HepG2 (cell line): ENCODE data around the gene NUDT2. TPM values are rescaled to one million over a fixed set of nuclear protein-coding genes. Genes with fewer than 3 reads are reported as not detected.
A peak's percentile ranks its signal among the peaks of the same experiment; 100 is the strongest.

ENCODE experiments used
- ATAC-seq: fragments of 200-7000 bp; cut with Tn5 transposase; 3 replicates; pipeline ENCODE4 v1.9.1; 2020; ENCODE audit warnings: mild to moderate bottlenecking, moderate library complexity
- BruUV-seq: library from RNA; stranded (reverse); fragments of 400-500 nt; replicated peaks from 2 replicates; lab custom pipeline; 2021; lab: Mats Ljungman, UMichigan
- CTCF ChIA-PET: fragments of 300-600 bp; formaldehyde crosslinking; extraction: SDS; loops from one replicate; lab custom pipeline; 2021; ENCODE audit warnings: low total read pairs, inconsistent platforms, low intra/inter-chr PET ratio; lab: Yijun Ruan, JAX
- POLR2A ChIA-PET: fragments of 350-600 bp; sonication (Branson Sonifier 250); formaldehyde crosslinking; loops from one replicate; lab custom pipeline; 2020; ENCODE audit warnings: antibody characterized with exemption, inconsistent platforms; lab: Yijun Ruan, JAX
- DNase-seq: peaks from one replicate; pipeline ENCODE4 v3.0.0-alpha.2; 2015; ENCODE audit warnings: low spot score
- FAIRE-seq: peaks from 3 replicates; lab custom pipeline; 2011; peaks lifted over from hg19 to GRCh38; lab: Jason Lieb, UNC
- H2AFZ ChIP-seq: one replicate; pipeline ENCODE4 v1.6.1; 2011; ENCODE audit warnings: low read length, inconsistent platforms
- H3K27ac ChIP-seq: fragments of 300-600 bp; 3 replicates; pipeline ENCODE4 v1.8.0; 2011; ENCODE audit warnings: mixed run types, mild to moderate bottlenecking, mixed read lengths, low read length, inconsistent platforms; ENCODE audit not compliant: insufficient read depth; ENCODE audit errors: extremely low read length
- H3K27me3 ChIP-seq, 2 experiments: fragments of 200-600 bp in 1 of 2; 2 replicates in 1 of 2; 3 replicates in 1 of 2; pipeline versions ENCODE4 v1.6.0 to v1.8.0; 2011; ENCODE audit warnings: low read length in 2 of 2, mild to moderate bottlenecking in 2 of 2, moderate library complexity in 2 of 2, inconsistent platforms in 1 of 2; ENCODE audit not compliant: insufficient read depth in 2 of 2, control insufficient read depth in 1 of 2
- H3K36me3 ChIP-seq, 2 experiments: fragments of 200-600 bp in 1 of 2; replicated peaks in 1 of 2; 2 replicates in 1 of 2; 3 replicates in 1 of 2; pipeline versions ENCODE4 v1.5.1 to v1.8.0; 2011; ENCODE audit warnings: low read length in 2 of 2, inconsistent platforms in 1 of 2; ENCODE audit not compliant: insufficient read depth in 2 of 2, control insufficient read depth in 1 of 2
- H3K4me1 ChIP-seq: 2 replicates; pipeline ENCODE4 v1.5.1; 2012; ENCODE audit warnings: low read length, inconsistent platforms; ENCODE audit not compliant: insufficient read depth
- H3K4me2 ChIP-seq: 2 replicates; pipeline ENCODE4 v1.6.0; 2011; ENCODE audit warnings: low read depth, low read length, inconsistent platforms
- H3K4me3 ChIP-seq, 3 experiments: fragments of 200-600 bp in 1 of 3; sonication (generic), shearing (Covaris generic) in 1 of 3; replicated peaks in 1 of 3; 2 replicates each; pipeline ENCODE4 v1.5.1; 2011 to 2016; ENCODE audit warnings: low read length in 3 of 3, inconsistent platforms in 2 of 3, low read depth in 2 of 3, mild to moderate bottlenecking in 2 of 3, control low read depth in 1 of 3, mixed read lengths in 1 of 3; ENCODE audit not compliant: insufficient read depth in 1 of 3
- H3K79me2 ChIP-seq: one replicate; pipeline ENCODE4 v1.6.1; 2011; ENCODE audit warnings: low read length, inconsistent platforms; ENCODE audit not compliant: insufficient read depth
- H3K9ac ChIP-seq: 2 replicates; pipeline ENCODE4 v1.6.0; 2011; ENCODE audit warnings: mild to moderate bottlenecking, low read depth, low read length, inconsistent platforms; ENCODE audit not compliant: insufficient read depth
- H3K9me3 ChIP-seq: 2 replicates; pipeline ENCODE4 v1.5.1; 2012; ENCODE audit warnings: mild to moderate bottlenecking, low read length
- H4K20me1 ChIP-seq: 2 replicates; pipeline ENCODE4 v1.6.0; 2011; ENCODE audit warnings: inconsistent platforms, mild to moderate bottlenecking, low read length, moderate library complexity; ENCODE audit not compliant: insufficient read depth
- ARID4A ChIP-seq: sonication (generic); formaldehyde crosslinking; IDR thresholded peaks from 2 replicates; pipeline ENCODE4 v1.5.0; 2020; ENCODE audit warnings: mild to moderate bottlenecking, missing genetic modification reagents, borderline replicate concordance
- MLLT10 ChIP-seq: sonication (generic); formaldehyde crosslinking; IDR thresholded peaks from 2 replicates; pipeline ENCODE4 v1.4.0; 2020; ENCODE audit warnings: missing genetic modification reagents
- NR1H2 ChIP-seq: sonication (generic); formaldehyde crosslinking; IDR thresholded peaks from 2 replicates; pipeline ENCODE4 v1.8.1; 2022; ENCODE audit warnings: low read depth, missing genetic modification reagents, borderline replicate concordance
- ZFP90 ChIP-seq: sonication (generic); formaldehyde crosslinking; IDR thresholded peaks from 2 replicates; pipeline ENCODE4 v1.8.0; 2022; ENCODE audit warnings: missing genetic modification reagents, mild to moderate bottlenecking, inconsistent platforms, borderline replicate concordance
- ZNF121 ChIP-seq: sonication (generic); formaldehyde crosslinking; IDR thresholded peaks from 2 replicates; pipeline ENCODE4 v1.5.0; 2020; ENCODE audit warnings: mild to moderate bottlenecking, missing genetic modification reagents
- ZNF770 ChIP-seq: sonication (generic); formaldehyde crosslinking; IDR thresholded peaks from 2 replicates; pipeline ENCODE4 v1.5.0; 2020; ENCODE audit warnings: mild to moderate bottlenecking, missing genetic modification reagents
- in situ Hi-C: cut with HindIII; loops from 2 replicates; pipeline ENCODE4 v1.10.0; 2017; ENCODE audit warnings: low pct_unique_long_range_greater_than_20kb; ENCODE audit not compliant: extremely low pct_ligation_motif_present
- intact Hi-C: fragments of 100-400 bp; cut with micrococcal nuclease; formaldehyde crosslinking; loops from one replicate; pipeline ENCODE4 v1.10.0; 2022; ENCODE audit not compliant: unreplicated experiment
- polyA plus RNA-seq, 8 experiments: library from polyadenylated mRNA; depleted of rRNA in 3 of 8; stranded (reverse) in 7 of 8; unstranded in 1 of 8; fragments of >200 nt; fragmentation: Illumina TruSeq in 4 of 8; extraction: Trizol in 4 of 8; gene quantifications; 2 replicates each; pipeline versions ENCODE4 v1.2.1 to v1.2.3, GENCODE V29; 2011 to 2016; ENCODE audit warnings: low read depth in 4 of 8, missing spikeins in 1 of 8, mixed read lengths in 1 of 8; ENCODE audit not compliant: insufficient read depth in 1 of 8
- total RNA-seq, 5 experiments: library from RNA; depleted of rRNA; stranded (reverse); fragments of >200 nt; fragmentation: Illumina TruSeq; extraction: Trizol; gene quantifications; 2 replicates each; pipeline ENCODE4 v1.2.3, GENCODE V29; 2016; ENCODE audit warnings: low read depth in 1 of 5

The NUDT2 gene
- total and polyA plus RNA-seq, 2 of the 13 experiments (the other 11 are each of a cell fraction or from before 2014, with no cell fraction given), result 19.9 to 24.6 TPM

DNA sequence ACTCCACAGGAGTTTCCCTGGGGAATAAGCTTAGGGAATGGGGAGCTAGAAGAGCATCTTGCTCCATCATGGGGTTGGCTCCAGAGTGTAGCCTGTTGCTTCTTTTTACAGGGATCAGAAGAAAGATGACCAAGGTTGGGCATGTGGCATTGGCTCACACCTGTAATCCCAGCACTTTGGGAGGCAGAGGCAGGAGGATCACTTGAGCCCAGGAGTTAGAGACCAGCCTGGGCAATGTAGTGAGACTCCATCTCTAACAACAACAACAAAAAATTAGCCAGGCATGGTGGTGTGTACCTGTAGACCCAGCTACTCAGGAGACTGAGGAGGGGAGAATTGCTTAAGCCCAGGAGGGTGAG, 18.4 kb downstream of the NUDT2 start:
- peak overlapping the region; percentile 78 for H3K27ac ChIP-seq
- POLR2A ChIA-PET, result interaction anchor here (0.8 to 2.9 kb wide), 7 partner anchors 13 to 32 kb away, joined by 3 to 28 read pairs (median 10); partner anchors contain the start of gene MYORG
- ATAC-seq (no peak), FAIRE-seq (no peak), DNase-seq (no peak)
- TF ChIP-seq ZFP90 (0 out of 2 replicates have a peak, but pooled peaks have one; percentile 30), NR1H2 (CRISPR knock-in tag) (no peak), ARID4A (peak; percentile 6; the same call in 1 of the 2 replicates), ZNF121 (CRISPR knock-in tag) (peak; percentile 84), ZNF770 (CRISPR knock-in tag) (peak; percentile 79), MLLT10 (CRISPR knock-in tag) (no peak)
- peaks cover 0 to 5% of the 10 kb centered on the region in 2 experiments; a peak in 1 of 5 replicates for H3K36me3 ChIP-seq
- in situ Hi-C loops (no loop called here), intact Hi-C loops (no loop called here)
- H3K79me2 ChIP-seq, result no peaks in the 10 kb centered on the region
- peaks cover 94% of the 10 kb centered on the region for H3K4me1 ChIP-seq
- BruUV-seq, result no TSS peak
- no peaks in the 10 kb centered on the region for H4K20me1 ChIP-seq
- H3K4me3 ChIP-seq, result no peak overlapping the region
- H2AFZ ChIP-seq, result no peak overlapping the region
- no peaks in the 10 kb centered on the region for H3K27me3 ChIP-seq
- no peaks in the 10 kb centered on the region for H3K9me3 ChIP-seq
- CTCF ChIA-PET, result no interaction called here
- H3K9ac ChIP-seq, result no peak overlapping the region
- peak overlapping the region; percentile 81 for H3K4me2 ChIP-seq
